ENCODE data around the gene TM4SF4.

The TM4SF4 gene

GRCh38 chr3:149465351-149465883 lies 9.1 kb upstream of the TM4SF4 start:
- ChIA-PET POLR2A (no interaction called here), CTCF (interaction anchor here (1.1 to 1.6 kb wide), 2 partner anchors 12 to 345 kb away, joined by 3 read pairs; no protein-coding TSS in a partner anchor)
- no peak for DNase-seq (ENCODE audit: low read depth, low spot score)
- TF ChIP-seq, protein P1, sequence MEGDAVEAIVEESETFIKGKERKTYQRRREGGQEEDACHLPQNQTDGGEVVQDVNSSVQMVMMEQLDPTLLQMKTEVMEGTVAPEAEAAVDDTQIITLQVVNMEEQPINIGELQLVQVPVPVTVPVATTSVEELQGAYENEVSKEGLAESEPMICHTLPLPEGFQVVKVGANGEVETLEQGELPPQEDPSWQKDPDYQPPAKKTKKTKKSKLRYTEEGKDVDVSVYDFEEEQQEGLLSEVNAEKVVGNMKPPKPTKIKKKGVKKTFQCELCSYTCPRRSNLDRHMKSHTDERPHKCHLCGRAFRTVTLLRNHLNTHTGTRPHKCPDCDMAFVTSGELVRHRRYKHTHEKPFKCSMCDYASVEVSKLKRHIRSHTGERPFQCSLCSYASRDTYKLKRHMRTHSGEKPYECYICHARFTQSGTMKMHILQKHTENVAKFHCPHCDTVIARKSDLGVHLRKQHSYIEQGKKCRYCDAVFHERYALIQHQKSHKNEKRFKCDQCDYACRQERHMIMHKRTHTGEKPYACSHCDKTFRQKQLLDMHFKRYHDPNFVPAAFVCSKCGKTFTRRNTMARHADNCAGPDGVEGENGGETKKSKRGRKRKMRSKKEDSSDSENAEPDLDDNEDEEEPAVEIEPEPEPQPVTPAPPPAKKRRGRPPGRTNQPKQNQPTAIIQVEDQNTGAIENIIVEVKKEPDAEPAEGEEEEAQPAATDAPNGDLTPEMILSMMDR (IDR thresholded peaks at IDR 0.05; ENCODE audit: insufficient read depth, low read length, missing control alignments), result no peak
- H3K4me3 ChIP-seq (ENCODE audit: low read depth, low read length), result no peak overlapping the region

DNA sequence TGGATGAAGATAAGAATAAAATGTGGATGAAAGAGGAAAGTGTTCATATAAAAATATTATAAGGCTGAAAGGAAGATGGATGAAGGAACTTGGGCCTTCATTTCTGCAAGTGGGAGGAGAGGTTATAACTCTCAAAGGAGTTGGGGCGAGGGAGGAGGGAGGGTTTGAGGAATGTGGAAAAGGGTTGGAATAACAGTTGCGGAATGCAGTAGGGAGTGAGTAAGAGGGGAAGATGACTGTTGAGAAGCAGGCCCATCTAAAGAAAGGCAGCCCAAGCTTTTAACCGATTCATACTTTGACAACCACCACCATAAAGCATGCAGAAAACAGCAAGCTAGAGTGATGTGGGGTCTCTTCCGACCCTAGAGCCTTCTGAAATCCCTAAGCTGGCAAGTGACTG lies 8.3 kb upstream of the TM4SF4 start:
- CTCF ChIA-PET, result interaction anchor here (0.6 to 5.6 kb wide), 3 partner anchors 9 to 346 kb away, joined by 3 to 54 read pairs (median 3); no protein-coding TSS in a partner anchor
- DNase-seq (ENCODE audit: low read depth, low spot score), result peak; percentile 59

GRCh38 chr3:149468504-149469212 lies 5.8 kb upstream of the TM4SF4 start:
- TF ChIP-seq, protein P1 (IDR thresholded peaks at IDR 0.05; ENCODE audit: insufficient read depth, low read length, missing control alignments), result no peak
- CTCF ChIA-PET, result interaction anchor here (0.7 to 5.6 kb wide), 5 partner anchors 10 to 349 kb away, joined by 3 to 54 read pairs (median 3); no protein-coding TSS in a partner anchor
- POLR2A ChIA-PET, result no interaction called here
- no peak for DNase-seq (ENCODE audit: low read depth, low spot score)
- no peak overlapping the region for H3K4me3 ChIP-seq (ENCODE audit: low read depth, low read length)

More for the DNA sequence above, 8.3 kb upstream of the TM4SF4 start:
- TF ChIP-seq, protein P1 (IDR thresholded peaks at IDR 0.05; ENCODE audit: insufficient read depth, low read length, missing control alignments), result no peak
- POLR2A ChIA-PET, result interaction anchor here (0.7 to 0.8 kb wide), 2 partner anchors 18 to 192 kb away, joined by 3 read pairs; partner anchors contain the start of gene WWTR1
- no peak overlapping the region for H3K4me3 ChIP-seq (ENCODE audit: low read depth, low read length)

- TF ChIP-seq, protein P1 (IDR thresholded peaks at IDR 0.05; ENCODE audit: insufficient read depth, low read length, missing control alignments), result no peak
- CTCF ChIA-PET, result interaction anchor here (1.4 to 5.6 kb wide), 2 partner anchors 9 to 15 kb away, joined by 4 to 54 read pairs; no protein-coding TSS in a partner anchor
- H3K4me3 ChIP-seq (ENCODE audit: low read depth, low read length), result no peak overlapping the region
- POLR2A ChIA-PET, result no interaction called here
- no peak for DNase-seq (ENCODE audit: low read depth, low spot score)
Observed at GRCh38 chr3:149470381-149470780, 4.1 kb upstream of the TM4SF4 start.

GRCh38 chr3:149472030-149472797 lies 2.3 kb upstream of the TM4SF4 start:
- H3K4me3 ChIP-seq (ENCODE audit: low read depth, low read length), result no peak overlapping the region
- CTCF ChIA-PET, result interaction anchor here (1.0 to 6.0 kb wide), 8 partner anchors 14 to 351 kb away, joined by 3 to 34 read pairs (median 8); no protein-coding TSS in a partner anchor
- DNase-seq (ENCODE audit: low read depth, low spot score), result no peak
- POLR2A ChIA-PET, result interaction anchor here (1.1 to 1.4 kb wide), 2 partner anchors 22 to 24 kb away, joined by 5 read pairs; no protein-coding TSS in a partner anchor
- TF ChIP-seq, protein P1 (IDR thresholded peaks at IDR 0.05; ENCODE audit: insufficient read depth, low read length, missing control alignments), result no peak
